LNCAP (cell line): ENCODE results near the gene CAPG.

ENCODE experiments used
- CTCF ChIP-seq: fragments of 450-650 bp; IDR thresholded peaks from 2 replicates; pipeline ENCODE4 v1.5.1; 2017; ENCODE audit warnings: mild to moderate bottlenecking

Gene CAPG

DNA sequence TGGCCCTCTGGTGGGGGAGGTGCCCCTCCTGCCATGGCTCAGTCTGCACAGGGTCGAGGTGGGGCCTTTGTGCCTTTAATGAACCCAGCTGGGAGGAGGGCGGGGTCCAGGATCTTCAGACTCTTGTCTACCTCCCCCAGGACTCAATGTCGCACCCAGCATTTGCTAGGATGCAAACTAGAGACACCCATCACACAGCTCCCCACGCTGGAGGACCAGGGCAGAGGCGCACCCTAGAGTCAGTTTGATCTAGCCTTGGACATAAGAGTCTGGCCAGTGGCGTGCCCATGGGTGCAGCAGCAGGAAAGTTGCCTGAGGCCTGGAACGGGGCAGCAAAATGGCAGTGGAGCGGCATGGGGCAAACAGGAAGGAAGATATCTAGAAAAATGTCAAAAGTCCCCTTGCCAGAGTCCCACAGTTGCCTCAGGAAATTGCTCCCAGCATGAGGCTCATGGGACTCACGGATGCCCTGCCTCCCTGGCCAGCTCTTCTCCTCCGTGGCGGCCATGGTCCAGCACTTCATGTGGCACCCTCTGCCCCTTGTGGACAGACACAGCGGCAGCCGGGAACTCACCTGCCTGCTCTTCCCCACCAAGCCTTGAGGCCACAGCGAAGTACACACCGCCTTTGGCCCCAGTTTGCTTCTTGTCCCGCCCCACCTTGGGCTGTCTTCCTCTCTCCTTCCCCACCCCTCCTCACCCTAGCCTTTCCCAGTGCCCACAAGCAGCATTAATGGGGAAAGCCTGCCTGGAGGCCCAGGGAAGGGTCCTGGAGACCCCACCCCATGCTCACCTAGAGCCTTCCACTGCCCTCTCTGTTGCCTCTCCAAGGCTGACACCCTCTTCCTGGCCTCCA, 26.0 kb upstream of the CAPG start:
- TF ChIP-seq CTCF: no peak

DNA sequence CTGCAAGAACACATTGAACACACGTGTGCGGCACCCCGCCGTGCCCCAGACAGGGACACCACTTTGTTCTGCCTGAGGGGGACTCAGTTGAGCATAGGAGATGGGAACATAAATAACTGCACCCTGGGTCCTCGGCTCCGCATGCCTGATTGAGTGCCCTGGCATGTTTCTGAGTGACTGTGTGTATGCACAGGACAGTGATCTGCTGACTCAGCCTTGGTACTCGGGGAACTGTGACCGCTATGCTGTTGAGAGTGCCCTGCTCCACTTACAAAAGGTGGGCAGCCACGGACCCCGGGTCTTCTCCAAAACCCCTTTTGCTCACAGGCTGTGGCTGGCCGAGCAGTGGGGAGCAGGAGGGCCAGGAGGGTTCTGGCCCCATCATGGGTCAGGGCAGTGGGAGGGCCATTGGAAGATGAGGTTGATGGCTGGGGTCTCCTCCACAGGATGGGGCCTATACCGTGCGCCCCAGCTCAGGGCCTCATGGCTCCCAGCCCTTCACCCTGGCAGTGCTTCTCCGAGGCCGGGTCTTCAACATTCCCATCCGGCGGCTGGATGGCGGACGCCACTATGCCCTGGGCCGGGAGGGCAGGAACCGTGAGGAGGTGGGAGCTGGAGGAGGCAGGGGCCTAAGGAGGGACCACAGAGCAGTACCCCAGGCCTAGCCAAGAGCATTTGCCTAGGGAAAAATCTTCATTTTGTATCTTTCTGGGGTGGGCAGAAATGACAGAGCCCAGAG, 25.2 kb upstream of the CAPG start:
- TF ChIP-seq CTCF: no peak

DNA sequence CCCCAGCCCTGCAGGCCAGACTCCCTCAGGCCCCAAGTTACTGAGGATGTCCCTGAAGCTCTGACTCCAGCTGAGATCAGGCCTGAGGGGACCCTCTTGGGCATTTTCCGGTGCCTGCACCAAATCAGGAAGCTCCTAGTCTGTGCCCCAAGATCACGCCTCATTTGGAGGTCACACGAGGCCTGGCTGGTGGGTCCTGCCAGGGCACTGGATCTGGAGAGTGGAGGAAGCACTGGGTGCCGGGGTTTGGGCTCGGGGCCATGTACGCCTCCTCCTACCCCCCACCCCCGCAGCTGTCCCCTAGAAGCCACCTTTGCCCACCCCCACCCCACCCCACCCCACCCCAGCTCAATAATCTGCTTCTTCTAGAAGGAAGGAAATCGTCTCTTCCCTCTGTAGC, 24.5 kb upstream of the CAPG start:
- TF ChIP-seq CTCF: no peak

DNA sequence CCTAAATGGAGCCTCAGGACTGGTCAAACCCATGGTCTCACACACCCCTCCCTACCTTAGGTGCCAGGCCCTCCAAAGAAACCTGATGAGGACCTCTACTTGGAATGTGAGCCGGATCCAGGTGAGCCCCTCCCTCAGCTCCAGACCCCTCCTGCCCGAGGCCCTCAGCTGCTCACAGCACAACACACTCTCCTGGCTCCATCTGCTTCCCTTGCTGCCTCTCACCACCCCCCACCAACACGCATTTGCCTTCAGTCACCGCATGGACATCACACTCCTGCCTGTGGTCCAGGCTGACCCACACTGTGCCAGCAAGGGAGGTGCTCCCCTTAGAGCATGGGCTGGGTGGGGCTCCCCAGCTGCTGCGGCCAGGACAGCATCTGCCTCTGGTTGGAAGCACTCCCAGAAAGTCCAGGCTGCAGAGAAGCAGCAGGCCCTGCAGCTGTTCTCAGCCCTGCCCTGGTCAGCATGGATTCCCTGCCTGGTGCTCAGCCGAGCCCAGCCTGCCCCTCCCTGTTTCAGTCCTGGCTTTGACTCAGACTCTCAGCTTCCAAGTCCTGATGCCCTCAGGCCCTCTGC, 23.4 kb upstream of the CAPG start:
- no peak for TF ChIP-seq CTCF

- no peak for TF ChIP-seq CTCF
These were observed 21.5 kb upstream of the CAPG start for GRCh38 chr2:85431570-85432205.

GRCh38 chr2:85430752-85431569, 20.8 kb upstream of the CAPG start:
- TF ChIP-seq CTCF: no peak

DNA sequence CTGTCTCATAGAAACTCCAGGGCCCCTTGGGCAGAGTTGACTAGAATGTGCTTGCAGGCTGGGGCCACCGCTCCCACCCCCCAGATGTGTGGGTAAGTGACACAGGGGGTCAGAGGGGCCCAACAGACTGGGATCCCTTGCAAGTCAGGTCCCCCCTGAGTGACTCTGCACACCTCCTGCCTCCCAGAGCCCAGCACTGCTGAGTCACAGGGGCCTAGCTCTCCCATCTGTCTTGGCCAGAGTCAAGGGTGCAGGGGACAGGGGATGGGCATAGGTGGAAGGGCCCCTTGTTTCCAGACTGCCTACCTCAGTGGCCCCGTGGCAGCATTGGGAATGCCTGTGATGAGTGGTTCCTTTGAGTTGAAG, 19.7 kb upstream of the CAPG start:
- TF ChIP-seq CTCF: no peak
